A673 (cell line): ENCODE results near the gene LRTM2. TPM values are rescaled to one million over a fixed set of nuclear protein-coding genes. Genes with fewer than 3 reads are reported as not detected.

Experiments
- BruUV-seq: library from RNA; stranded (reverse); fragments of 400-500 nt; replicated peaks from 2 replicates; lab custom pipeline; 2021; lab: Mats Ljungman, UMichigan
- CTCF ChIA-PET: fragments of 300-600 bp; sonication (Branson Sonifier 250); formaldehyde crosslinking; loops from one replicate; lab custom pipeline; 2022; ENCODE audit warnings: antibody characterized with exemption; lab: Charles Lee
- POLR2A ChIA-PET: fragments of 300-600 bp; sonication (Branson Sonifier 250); formaldehyde crosslinking; loops from one replicate; lab custom pipeline; 2022; ENCODE audit warnings: antibody characterized with exemption; ENCODE audit not compliant: low non-redundant PET; lab: Charles Lee
- DNase-seq: peaks from one replicate; pipeline ENCODE4 v3.0.0-alpha.2; 2015; ENCODE audit warnings: low spot score
- H3K27ac ChIP-seq: fragments of 200-600 bp; sonication (generic); 2 replicates; pipeline ENCODE4 v1.5.1; 2016; ENCODE audit warnings: mixed run types, low read depth, mild to moderate bottlenecking, mixed read lengths, antibody characterized with exemption, low read length; ENCODE audit not compliant: poor library complexity, severe bottlenecking
- H3K27me3 ChIP-seq: fragments of 200-600 bp; sonication (generic); replicated peaks from 2 replicates; pipeline ENCODE4 v1.6.1; 2017; ENCODE audit warnings: mixed run types, low read depth, mild to moderate bottlenecking, mixed read lengths, antibody characterized with exemption, low read length; ENCODE audit not compliant: insufficient read depth, poor library complexity
- H3K36me3 ChIP-seq: fragments of 200-600 bp; sonication (generic); 2 replicates; pipeline ENCODE4 v1.6.1; 2016; ENCODE audit warnings: mixed run types, mild to moderate bottlenecking, mixed read lengths, antibody characterized with exemption, low read length; ENCODE audit not compliant: insufficient read depth, poor library complexity, severe bottlenecking
- H3K4me1 ChIP-seq: fragments of 200-600 bp; sonication (generic); 2 replicates; pipeline ENCODE4 v1.6.1; 2017; ENCODE audit warnings: mixed run types, mild to moderate bottlenecking, mixed read lengths, antibody characterized with exemption, low read length; ENCODE audit not compliant: insufficient read depth, poor library complexity, severe bottlenecking
- H3K4me3 ChIP-seq: fragments of 200-600 bp; sonication (generic); 2 replicates; pipeline ENCODE4 v1.5.1; 2016; ENCODE audit warnings: low read depth, mixed run types, mild to moderate bottlenecking, mixed read lengths, low read length; ENCODE audit not compliant: poor library complexity, severe bottlenecking
- H3K9me3 ChIP-seq: fragments of 200-600 bp; sonication (generic); 2 replicates; pipeline ENCODE4 v1.6.1; 2016; ENCODE audit warnings: mixed run types, low read depth, mild to moderate bottlenecking, mixed read lengths, antibody characterized with exemption, low read length; ENCODE audit not compliant: poor library complexity, severe bottlenecking
- CTCF ChIP-seq: fragments of 300-800, 200-600 bp; sonication (generic); conservative IDR thresholded peaks from 2 replicates; pipeline ENCODE4 v1.5.1; 2017; ENCODE audit warnings: low read depth, mild to moderate bottlenecking, antibody characterized with exemption, low read length, moderate library complexity, mixed read lengths
- EZH2 ChIP-seq: fragments of 200-600 bp; sonication (generic); IDR thresholded peaks from 2 replicates; pipeline ENCODE4 v1.6.1; 2017; ENCODE audit warnings: borderline replicate concordance, low read depth, mild to moderate bottlenecking, mixed read lengths, antibody characterized with exemption, low read length; ENCODE audit not compliant: poor library complexity, severe bottlenecking
- intact Hi-C: fragments of 100-400 bp; cut with micrococcal nuclease; formaldehyde crosslinking; loops from one replicate; pipeline ENCODE4 v1.10.0; 2022; ENCODE audit not compliant: unreplicated experiment
- total RNA-seq: library from RNA; stranded (reverse); gene quantifications from 2 replicates; pipeline ENCODE4 v1.2.3, GENCODE V29; 2021

Gene LRTM2
- total RNA-seq, 1 experiment from 2014 or later: not detected

GRCh38 chr12:1882405-1882804 is 62.0 kb downstream of the LRTM2 start:
- intact Hi-C loops: no loop called here
- no peak for DNase-seq

GRCh38 chr12:1882850-1883470 is 62.6 kb downstream of the LRTM2 start:
- ChIA-PET CTCF (no interaction called here), POLR2A (no interaction called here)
- intact Hi-C loops: no loop called here

More at GRCh38 chr12:1882405-1882804, 62.0 kb downstream of the LRTM2 start:
- H3K27me3 ChIP-seq: no peaks in the 10 kb centered on the region
- no peaks in the 10 kb centered on the region for H3K36me3 ChIP-seq
- ChIA-PET CTCF (no interaction called here), POLR2A (no interaction called here)
- no peaks in the 10 kb centered on the region for H3K9me3 ChIP-seq
- TF ChIP-seq EZH2 (no peak), CTCF (no peak)
- H3K4me1 ChIP-seq: no peaks in the 10 kb centered on the region
- no peak overlapping the region for H3K27ac ChIP-seq
- no peak overlapping the region for H3K4me3 ChIP-seq
- no TSS peak for BruUV-seq

GRCh38 chr12:1883513-1883912 is 63.1 kb downstream of the LRTM2 start:
- Histone ChIP-seq H3K27ac (no peak overlapping the region), H3K9me3 (no peaks in the 10 kb centered on the region), H3K27me3 (no peaks in the 10 kb centered on the region), H3K36me3 (no peaks in the 10 kb centered on the region), H3K4me3 (no peak overlapping the region), H3K4me1 (no peaks in the 10 kb centered on the region)
- no peak for TF ChIP-seq CTCF
- no TSS peak for BruUV-seq
- CTCF ChIA-PET: no interaction called here
- POLR2A ChIA-PET: no interaction called here
- intact Hi-C loops: no loop called here
- no peak for DNase-seq

More at GRCh38 chr12:1882850-1883470, 62.6 kb downstream of the LRTM2 start:
- Histone ChIP-seq H3K4me1 (no peaks in the 10 kb centered on the region), H3K27me3 (no peaks in the 10 kb centered on the region), H3K4me3 (no peak overlapping the region), H3K9me3 (no peaks in the 10 kb centered on the region), H3K36me3 (no peaks in the 10 kb centered on the region), H3K27ac (no peak overlapping the region)
- BruUV-seq: no TSS peak
- no peak for DNase-seq
- TF ChIP-seq EZH2: no peak
- no peak for TF ChIP-seq CTCF
